NCI-H2227 treated with DMSO at 0.1 percent for 48 hours (cell line): ENCODE results near the gene ZNF335.
"Not testable (repeated sequence)": the region's sequence is repeated elsewhere in the genome, so short reads cannot be mapped to it uniquely, and the experiment has no call there.

Experiments
- DNase-seq: peaks from one replicate; lab custom pipeline; 2025; lab: John Stamatoyannopoulos, UW

The ZNF335 gene

DNA sequence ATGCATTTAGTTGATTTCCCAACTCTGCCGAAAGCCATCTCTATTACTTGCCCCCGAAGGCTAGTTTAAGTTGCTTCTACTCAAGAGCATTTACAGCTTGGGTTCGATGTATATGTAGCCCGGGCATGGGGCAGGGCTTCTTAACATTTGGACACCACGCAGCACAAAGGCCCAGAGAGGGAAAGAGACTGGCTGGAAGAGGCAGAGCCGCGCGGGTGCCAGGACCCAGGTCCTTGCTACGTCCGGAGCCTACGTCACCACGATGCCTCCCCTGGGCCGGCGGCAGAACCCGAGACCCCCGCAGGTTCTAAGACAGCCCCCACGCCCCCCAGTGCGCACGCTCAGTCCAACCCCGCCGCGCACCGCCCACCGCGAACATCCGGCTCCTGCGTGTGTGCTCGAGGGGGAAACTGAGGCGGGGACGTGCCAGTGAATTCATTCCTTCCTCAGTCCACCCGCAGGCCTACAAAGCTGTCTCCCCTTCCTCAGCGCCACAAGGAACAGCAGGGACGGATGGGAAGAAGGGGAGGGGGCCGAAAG, 37.9 kb downstream of the ZNF335 start:
- DNase-seq: peak; percentile 69

DNA sequence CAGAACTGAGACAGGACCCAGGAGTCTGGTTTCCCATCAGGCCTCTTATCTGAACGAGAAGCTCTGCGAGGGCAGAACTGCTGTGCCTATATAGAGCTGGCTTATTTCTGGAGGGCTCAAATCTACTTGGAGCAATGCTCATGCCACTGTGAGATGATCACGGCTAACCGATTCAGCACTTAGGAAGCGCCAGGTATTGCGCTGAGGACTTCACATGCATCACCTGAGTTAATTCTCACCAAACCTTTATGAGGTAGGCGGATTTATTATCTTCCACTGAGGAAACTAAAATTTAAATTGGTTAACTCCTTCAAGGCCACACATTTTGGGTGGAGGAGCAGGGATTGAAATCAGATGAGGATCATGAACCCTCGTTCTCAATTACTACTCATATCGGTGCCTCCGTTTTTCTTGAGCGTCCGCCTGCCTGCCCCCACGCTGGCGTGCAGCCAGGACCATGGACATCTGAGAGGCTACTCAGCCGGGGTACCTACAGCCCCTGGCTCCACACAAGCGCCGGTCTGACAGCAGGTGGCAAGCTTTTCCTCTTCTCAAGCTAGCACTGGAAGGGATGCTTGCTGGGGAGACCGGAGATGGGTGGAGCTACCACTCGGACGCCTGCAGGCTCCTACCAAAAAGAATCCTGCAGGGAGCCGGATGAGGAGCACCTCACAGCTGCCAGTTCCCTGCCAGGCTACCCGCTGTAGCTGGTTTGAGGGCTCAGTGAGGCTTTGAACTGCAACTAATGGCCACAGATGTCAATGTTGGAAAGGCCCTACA, 38.5 kb downstream of the ZNF335 start:
- DNase-seq: peak; percentile 84

DNA sequence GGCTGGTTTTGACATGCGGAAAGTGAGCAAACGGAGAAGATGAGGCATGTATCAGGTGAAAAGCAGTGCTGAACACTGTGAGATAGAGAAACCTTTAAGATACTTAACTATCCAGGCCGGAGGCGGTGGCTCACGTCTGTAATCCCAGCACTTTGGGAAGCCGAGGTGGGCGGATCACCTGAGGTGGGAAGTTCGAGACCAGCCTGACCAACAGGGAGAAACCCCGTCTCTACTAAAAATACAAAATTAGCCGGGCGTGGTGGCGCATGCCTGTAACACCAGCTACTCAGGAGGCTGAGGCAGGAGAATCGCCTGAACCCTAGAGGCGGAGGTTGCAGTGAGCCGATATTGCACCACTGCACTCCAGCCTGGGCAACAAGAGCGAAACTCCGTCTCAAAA, 40.3 kb downstream of the ZNF335 start:
- not testable (repeated sequence) for DNase-seq

DNA sequence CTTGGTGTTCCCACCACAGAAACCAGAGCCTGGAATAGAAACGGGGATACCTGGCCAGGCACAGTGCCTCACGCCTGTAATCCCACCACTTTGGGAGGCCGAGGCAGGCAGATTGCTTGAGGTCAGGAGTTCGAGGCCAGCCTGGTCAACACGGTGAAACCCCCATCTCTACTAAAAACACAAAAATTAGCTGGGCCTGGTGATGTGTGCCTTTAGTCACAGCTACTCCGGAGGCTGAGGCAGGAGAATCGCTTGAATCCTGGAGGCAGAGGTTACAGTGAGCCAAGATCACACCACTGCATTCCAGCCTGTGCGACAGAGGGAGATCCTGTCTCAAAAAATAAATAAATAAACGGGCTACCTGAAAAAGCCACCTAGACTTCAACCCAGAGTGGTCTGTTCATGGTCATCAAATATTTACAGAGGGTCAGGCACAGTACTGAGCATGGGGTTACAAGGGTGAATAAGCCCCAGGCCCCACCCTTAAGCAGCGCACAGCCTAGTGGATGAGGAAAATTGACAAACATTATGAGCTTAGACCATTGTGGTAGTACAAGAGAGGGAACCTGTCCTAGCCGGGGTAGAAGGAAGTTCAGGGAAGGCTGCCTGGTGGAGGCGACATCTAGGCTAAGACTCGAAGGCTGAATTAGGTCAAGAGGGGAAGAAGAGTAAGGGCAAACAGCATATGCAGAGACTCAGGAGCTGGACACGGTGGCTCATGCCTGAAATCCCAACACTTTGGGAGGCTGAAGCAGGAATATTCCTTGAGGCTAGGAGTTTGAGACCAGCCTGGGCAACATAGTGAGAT, 44.7 kb downstream of the ZNF335 start:
- no peak for DNase-seq

DNA sequence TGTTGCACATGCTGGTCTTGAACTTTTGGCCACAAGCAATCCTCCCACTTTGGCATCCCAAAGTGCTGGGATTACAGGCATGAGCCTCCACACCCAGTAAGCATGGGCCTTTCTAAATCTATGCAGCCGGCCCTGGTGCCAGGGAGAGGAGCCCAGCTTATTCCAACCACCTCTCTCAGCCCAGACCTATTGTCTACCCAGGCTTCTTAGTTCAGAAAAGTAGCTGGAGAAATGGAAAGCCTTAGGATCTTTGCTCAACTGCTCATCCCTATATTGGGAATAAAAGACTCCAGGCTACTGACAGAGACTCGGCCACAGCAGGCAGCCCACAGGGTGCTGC, 45.3 kb downstream of the ZNF335 start:
- DNase-seq: no peak

DNA sequence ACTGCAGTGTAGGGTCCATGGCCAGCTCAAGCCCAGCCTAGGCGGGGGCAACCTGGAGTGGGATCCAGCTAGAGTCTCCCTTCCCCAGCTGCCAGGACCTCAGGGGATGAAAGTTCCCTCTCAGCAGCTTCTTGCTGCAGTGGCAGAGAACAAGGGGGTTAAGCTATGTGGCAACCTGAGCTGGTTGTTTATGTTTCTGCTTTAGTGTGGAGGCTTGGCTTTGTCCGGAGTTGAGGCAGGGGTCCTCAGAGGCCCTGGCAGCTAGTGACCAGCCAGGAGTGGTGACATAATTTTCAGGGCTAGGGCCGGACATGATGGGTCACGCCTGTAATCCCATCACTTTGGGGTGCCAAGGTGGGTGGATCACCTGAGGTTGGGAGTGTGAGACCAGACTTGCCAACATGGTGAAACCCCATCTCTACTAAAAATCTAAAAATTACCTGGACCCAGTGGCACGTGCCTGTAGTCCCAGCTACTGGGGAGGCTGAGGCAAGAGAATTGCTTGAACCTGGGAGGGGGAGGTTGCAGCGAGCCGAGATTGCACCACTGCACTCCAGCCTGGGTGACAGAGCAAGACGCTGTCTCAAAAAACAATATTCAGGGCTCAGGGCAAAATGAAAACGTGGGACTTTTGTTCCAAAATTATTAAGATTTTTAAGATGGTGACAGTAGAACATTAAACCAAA, 46.0 kb downstream of the ZNF335 start:
- DNase-seq: no peak

DNA sequence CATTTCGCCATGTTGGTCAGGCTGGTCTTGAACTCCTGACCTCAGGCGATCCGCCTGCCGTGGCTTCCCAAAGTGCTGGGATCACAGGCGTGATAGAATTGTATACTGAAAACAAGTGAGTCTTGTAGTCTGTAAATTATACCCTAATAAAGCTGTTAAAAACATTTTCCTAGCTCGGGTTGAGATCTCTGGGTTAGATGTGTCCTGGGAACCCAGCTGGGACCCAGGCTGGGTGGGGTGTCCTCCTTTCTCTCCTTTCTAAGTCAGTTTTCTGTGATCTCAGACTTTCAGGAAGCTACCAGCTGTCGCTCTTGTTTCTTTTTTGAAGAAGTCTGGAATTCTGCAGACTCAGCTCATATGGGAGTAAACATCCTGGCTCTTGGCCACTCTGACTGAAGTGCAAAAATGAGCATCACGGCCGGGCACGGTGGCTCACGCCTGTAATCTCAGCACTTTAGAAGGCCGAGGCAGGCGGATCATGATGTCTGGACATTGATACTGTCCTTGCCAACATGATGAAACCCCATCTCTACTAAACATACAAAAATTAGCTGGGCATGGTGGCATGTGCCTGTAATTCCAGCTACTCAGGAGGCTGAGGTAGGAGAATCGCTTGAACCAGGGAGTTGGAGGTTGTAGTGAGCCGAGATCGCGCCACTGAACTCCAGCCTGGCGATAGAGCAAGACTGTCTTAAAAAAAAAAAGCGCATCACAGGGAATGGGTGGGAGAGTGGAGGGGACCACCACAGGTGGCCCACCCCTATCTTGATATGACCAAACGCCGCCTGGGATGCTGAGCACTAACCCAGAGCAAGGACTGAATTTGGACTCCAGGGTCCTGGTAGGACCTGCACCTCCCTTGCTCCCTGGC, 47.4 kb downstream of the ZNF335 start:
- no peak for DNase-seq

DNA sequence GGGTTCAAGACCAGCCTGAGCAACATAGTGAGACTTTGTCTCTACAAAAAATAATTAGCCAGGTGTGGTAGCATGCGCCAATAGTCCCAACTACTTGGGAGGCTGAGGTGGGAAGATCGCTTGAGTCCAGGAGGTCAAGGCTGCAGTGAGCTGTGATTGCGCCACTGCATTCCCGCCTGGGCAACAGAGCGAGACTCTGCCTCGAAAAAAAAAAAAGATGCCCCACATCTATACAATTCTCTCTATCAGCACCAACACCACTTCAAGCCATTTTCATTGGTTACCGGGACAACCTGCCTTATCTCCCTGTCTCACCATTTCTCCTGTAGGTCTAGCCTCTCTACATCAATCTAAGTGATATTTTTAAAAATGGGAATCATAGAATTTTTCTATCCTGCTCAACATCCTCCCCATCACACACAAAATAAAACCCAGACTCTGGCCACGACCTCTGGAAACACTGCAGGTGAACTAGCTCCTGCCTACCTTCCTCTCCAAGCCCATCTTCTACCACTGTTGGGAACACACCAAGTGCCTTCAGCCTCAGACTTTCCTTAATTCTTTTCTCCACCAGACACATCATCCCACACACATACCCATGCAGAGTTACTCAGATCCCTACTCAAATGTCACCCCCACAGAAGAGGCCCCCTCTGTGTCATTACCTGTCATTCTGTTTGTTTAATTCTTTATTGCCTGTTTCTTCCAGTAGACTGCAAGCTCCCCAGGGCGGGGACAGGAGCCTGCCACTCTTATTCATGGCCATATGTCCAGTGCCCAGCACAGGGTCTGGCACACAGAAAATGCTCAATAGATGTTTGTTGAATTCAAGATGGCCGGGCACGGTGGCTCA, 50.4 kb downstream of the ZNF335 start:
- no peak for DNase-seq

DNA sequence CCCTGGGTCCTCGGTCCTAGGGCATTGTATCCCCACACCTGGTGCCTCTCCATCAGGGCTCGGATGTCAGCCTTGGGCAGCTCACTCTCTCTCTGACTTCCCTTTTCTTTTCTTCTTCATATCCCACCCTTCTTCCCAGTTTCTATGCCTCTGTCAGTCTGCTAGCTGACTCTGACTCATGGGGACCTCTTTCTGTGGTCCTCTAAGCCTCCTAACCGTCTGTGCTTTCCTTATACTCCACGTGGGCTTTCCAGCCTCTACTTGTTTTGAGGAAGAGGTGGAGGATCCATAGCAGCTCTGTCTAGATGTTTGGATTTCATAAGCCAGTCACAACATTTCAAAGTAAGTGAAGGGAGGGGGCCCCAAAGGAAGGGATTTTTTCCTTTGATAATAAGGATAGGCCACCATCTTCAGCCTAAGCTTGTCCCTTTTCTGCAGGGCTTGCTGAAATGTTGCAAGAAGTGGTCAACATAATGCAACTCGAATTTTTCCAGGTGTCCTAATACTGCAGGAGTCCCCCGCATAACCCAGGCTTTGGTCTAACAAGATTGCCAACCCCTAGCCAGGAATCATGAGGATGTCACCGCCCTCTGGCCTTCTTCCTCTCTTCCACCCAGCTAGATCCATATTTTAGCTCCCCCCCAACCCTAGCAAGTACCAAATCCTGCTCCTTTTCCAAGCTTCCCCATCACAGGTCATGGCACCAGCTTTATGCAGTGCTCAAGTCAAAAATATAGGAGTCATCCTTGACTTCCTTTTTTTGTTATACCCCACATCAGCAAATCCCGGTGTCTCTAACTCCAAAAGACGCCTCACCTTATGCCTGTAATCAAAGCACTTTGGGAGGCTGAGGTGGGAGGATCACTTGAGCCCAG, 51.3 kb downstream of the ZNF335 start:
- DNase-seq: no peak

DNA sequence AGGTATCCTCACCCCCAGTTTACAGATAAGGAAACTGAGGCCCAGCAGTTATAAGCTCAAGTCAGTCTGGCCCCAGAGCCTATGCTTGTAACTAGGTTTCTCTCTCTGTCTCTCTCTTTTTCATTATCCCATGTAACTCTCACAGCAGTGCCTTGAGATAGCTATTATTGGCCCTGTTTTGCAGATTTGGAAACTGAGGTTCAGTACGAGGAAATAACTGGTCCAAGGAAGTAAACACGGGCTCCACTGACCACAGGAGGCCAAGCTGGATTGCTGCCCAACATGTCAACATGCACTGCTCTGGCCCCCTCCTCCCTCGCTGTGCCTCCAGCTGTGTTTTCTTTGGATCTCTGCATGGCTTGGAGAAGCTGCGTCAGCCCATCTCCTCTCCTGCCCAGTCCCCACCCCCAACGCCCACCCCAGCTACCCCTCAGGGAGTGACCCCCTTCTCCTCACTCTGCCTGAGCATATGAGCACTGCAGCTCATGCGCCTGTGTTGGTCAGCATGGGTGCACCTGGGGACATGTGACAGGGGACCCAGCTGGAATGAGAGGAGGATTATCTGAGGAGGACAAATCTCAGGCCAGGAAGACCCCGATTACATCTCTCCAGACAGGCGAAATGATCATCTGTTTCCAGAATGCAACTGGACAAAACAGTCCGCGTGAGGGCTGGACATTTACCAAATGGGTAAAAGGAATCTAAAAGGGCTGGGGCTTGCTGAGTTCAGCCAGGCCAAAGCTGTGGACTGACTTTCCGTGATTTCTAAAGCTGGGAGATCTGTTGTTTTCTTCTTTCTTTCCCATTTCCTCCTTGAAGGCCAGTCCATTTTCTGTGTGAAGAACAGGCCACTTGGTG, 52.2 kb downstream of the ZNF335 start:
- no peak for DNase-seq

DNA sequence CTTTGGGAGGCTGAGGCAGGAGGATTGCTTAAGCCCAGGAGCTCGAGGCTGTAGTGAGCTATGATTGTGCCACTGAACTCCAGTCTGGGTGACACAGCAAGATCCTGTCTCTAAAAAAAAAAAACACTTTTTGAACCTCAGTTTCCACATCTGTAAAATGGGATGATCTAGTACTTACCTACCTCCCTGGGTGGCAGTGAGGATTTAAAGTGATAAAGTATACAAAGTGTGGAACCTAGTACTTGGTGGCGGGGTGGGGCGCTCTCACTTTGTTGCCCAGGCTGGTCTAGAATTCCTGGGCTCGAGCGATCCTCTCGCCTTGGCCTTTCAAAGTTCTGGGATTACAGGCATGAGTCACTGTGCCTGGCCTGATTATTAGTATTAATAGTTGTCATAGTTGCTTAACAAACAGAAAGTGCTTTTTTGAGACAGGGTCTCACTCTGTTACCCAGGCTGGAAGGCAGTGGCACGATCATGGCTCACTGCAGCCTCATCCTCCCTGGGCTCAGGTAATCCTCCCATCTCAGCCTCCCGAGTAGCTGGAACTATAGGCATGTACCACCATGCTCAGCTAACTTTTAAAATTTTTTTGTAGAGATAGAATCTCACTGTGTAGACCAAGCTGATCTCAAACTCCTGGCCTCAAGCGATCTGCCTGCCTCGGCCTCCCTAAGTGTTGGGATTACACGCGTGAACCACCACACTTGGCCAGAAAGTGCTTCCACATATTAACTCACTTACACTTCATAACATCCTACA, 53.0 kb downstream of the ZNF335 start:
- no peak for DNase-seq

DNA sequence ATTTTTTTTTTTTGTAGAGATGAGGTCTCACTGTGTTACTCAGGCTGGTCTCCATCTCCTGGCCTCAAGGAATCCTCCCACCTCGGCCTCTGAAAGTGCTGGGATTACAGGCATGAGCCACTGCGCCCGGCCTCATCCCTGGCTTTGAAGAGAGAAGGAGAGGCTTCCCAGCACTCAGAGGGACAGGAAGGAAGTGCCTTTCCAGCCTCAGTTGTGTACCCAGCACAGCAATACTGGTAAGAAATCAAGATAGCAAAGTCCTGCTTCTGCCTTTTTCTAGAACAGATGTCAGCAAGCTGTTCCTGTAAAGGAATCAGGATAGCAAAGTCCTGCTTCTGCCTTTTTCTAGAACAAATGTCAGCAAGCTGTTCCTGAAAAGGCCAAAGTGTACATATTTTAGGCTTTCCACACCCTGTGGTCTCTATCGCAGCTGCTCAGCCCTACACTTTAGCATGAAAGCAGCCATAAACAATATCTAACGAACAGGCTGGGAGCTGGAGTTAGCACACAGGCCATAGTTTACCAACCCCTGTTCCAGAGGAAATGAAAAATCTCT, 53.7 kb downstream of the ZNF335 start:
- no peak for DNase-seq

DNA sequence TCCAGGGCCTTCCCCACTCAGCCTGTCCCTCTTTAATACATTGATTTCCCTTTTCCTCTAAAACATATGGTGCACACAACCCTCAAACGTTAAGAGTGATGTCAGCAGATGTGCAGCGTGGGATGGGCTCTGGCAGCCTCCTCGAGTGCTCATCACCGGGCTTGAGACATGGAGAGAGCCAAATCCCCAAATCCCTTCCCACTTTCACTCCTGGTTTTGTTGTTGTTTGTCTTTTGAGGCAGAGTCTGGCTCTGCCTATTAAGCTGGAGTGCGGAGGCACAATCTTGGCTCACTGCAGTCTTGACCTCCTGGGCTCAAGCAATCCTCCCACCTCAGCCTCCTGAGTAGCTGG, 54.2 kb downstream of the ZNF335 start:
- no peak for DNase-seq

DNA sequence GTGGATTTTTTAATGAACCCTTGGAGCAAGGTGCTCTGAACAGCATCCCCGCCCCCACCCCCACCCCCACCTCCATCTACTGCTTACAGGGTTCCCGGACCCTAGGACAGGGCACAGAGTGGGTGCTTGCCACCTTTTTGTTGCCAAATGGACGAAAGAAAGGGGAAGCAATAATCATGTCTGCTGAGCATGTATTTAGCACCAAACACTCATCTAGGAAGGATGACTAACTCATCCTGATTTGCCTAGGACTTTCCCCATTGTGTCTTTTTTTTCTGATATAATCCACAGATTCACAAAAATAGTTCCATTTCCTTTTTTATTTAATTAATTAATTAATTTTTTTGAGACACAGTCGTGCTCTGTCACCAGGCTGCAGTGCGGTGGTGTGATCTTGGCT, 58.9 kb downstream of the ZNF335 start:
- DNase-seq: no peak

DNA sequence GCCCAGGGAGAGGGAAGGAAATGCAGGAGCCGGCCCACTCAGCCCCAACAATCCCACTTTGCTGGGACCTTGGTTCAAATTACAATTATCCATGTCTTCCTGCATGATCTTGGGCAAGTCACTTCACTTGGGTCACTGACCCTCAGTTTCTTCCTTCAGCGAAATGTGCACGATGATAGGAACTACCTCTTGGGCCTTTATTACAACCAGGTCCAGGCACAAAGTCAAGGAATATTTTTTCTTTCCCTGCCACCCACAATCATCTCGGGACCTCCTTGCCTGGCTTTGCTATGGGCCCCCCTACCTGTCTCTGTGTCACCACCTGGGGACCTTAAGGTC, 59.7 kb downstream of the ZNF335 start:
- no peak for DNase-seq

DNA sequence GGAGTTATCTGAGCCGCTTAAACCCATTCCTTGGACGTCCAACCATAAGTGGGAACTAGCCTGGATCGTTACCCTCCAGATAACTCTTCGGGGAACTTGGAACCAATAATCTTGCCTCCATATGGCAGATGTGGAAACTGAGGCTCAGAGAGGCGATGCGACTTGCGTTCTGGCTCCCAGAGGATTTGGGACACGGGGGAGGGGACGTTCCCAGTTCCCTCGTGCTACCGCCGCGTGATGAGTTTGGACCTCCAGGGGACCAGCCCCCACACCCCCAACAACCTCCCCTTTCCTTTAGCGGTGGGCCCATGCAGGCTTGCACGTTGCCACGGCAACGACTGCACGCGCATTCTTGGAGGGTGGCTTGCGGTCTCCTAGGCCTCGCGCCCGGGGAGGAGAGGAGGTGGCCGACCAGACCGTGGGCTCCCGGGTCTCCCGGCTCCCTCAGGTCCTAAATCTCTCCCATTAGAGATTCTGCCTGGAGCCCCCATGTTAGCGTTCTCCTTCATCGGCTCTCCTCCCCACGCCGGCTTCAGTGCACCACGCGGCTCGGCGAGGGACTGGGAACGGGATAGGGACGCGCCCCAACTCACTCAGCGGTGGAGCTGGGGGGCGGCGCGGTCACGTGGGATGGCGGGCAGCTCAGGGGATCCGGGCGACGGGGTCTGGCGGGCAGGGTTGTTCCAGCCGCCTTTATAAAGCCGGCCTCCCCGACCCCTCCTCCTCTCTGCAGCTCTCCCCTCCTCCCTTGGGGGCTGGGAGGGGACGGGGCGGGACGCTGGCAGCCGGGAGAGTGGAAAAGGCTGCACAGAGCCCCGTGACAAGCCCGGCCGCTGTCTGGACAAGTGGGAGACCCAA, 60.3 kb downstream of the ZNF335 start, which contains the start of gene PLTP:
PLTP (minus strand) TSS at position 670 of the 858 bp plus-strand sequence. CDS start 703 bp downstream, outside the sequence.
- DNase-seq: peak; percentile 69
